Activated T-helper 9 cell treated with anti-CD3 and anti-CD28 coated beads, Interleukin-2, amount 50 U/mL, for 16 hours (primary cell): ENCODE results near the gene PIP5K1C.
"Not testable (repeated sequence)": the region's sequence is repeated elsewhere in the genome, so short reads cannot be mapped to it uniquely, and the experiment has no call there.

Experiments
- DNase-seq: peaks from one replicate; pipeline ENCODE4 v3.0.0-alpha.2; 2020; ENCODE audit warnings: low read depth

The PIP5K1C gene

DNA sequence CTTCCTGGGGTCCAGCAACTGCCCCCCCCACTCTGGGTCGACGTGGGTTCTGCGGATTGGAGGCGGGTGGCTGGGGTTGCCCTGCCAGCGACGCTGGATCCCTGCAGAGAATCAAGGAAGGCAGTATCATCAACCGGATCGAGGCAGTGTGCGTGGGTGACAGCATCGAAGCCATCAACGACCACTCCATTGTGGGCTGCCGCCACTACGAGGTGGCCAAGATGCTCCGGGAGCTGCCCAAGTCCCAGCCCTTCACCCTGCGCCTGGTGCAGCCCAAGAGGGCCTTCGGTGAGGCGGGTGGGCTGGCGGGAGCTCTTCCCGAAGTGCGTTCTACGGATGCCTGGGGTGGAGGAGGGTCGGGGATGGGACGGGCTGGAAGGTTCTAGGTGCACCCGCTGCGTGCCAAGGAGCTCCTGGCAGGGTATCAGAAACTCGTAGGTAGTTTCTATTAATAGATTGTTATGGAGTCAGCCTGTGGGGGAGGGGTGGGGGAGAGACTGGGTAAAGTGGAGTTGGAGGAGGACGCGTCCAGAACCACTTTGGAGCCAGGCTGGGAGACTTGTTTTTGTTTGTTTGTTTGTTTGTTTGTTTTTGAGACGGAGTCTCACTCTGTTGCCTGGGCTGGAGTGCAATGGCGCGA, 113.4 kb downstream of the PIP5K1C start:
- DNase-seq = no peak

DNA sequence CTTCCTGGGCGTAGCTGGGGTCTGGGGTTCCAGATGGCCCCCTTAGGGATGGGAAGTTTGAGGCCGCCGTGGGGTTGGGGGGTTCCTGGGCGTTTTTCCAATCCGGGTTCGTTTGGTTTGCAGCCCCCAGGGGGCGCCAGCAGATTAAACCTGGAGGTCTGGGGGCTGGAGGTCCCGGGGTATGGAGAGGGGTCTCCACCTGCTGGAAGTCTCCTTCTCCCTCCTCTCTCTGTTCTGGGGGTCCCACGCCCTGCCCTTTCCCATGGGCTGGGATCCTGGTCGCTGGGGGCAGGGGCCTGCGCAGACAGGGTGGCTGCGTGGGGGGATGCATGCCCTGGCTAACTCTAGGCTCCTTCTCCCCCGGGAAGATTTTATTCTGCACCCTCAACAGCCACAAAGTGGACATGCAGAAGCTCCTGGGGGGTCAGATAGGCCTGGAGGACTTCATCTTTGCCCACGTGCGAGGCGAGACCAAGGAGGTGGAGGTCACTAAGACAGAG, 114.1 kb downstream of the PIP5K1C start:
- DNase-seq = no peak

DNA sequence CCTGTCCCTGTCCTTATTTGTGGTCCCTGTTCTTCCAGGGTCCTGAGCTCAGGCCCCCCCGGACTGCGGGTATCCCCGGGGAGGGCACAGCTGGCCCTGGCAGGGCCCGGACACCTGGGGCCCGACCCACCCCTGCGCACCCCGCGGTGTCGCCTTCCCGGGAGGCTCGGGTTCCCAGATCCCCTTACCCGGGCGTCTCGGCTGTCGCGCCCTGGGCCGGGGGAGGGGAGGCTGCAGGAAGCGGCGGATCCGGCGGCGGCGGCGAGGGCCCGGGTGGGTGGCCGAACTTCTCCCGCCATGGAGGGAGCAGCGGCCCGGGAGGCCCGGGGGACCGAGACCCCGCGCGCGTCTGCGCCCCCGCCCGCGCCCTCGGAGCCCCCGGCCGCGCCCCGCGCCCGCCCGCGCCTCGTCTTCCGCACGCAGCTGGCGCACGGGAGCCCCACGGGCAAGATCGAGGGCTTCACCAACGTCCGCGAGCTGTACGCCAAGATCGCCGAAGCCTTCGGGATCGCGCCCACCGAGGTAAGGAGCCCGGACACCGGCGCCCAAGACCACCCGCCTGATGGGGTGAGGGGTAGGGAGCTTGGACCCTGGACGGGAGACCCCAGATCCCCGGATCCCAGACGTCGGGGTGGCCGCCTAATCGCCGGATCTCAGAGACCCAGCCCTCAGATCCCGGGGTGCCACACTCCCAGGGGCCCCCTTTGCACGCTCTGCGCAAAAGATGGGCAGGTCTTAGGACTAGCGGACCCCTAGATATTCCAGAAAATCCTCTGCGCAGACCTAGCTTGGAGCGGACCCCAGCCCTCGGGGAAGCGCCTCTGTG, 114.8 kb downstream of the PIP5K1C start, which contains the start of gene GIPC3:
GIPC3 (plus strand) TSS at position 178 of the 826 bp plus-strand sequence; CDS start at position 298, 120 bp downstream.
- DNase-seq = no peak

DNA sequence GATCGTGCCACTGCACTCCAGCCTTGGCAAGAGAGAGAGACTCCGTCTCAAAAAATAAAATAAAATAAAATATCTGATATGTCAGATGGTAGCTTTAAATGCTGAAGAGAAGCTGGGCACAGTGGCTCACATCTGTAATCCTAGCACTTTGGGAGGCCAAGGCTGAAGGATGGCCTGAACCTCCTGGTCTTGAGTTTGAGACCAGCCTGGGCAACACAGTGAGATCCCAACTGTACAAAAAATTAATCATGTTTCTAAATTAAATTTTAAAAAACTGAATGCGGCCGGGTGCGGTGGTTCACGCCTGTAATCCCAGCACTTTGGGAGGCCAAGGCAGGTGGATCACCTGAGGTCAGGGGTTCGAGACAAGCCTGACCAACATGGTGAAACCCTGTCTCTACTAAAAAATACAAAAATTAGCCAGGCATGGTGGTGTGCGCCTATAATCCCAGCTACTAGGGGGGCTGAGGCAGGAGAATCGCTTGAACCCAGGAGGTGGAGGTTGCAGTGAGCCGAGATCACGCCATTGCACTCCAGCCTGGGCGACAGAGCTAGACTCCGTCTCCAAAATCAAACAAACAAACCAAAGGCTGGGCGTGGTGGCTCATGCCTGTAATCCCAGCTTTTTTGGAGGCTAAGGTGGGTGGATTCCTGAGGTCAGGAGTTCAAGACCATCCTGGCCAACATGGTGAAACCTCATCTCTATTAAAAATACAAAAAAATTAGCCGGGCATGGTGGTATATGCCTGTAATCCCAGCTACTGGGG, 116.0 kb downstream of the PIP5K1C start:
- DNase-seq = not testable (repeated sequence)

DNA sequence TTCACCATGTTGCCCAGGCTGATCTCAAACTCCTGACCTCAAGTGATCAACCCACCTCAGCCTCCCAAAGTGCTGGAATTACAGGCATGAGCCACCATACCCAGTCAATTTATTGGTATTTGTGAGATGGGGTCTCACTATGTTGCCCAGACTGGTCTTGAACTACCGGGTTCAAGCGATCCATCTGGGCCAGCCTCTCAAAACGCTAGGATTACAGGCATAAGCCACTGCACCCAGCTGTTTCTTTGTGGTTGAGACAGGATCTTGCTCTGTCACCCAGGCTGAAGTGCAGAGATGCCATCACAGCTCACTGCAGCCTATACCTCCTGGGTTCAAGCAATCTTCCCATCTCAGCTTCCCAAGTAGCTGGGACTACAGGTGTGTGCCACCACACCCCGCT, 118.5 kb downstream of the PIP5K1C start:
- not testable (repeated sequence) for DNase-seq
